ENCODE measurements around the gene MYO6.

MYO6 gene

GRCh38 chr6:75863784-75864183 is 114.7 kb downstream of the MYO6 start:
- TF ChIP-seq CTCF (IDR thresholded peaks at IDR 0.05; ENCODE audit: low read depth, low read length, missing control alignments): no peak

GRCh38 chr6:75864446-75864845 is 115.4 kb downstream of the MYO6 start:
- no peak for DNase-seq (ENCODE audit: low read depth)
- no peak overlapping the region for H3K4me3 ChIP-seq (ENCODE audit: low read depth, low read length)
- in situ Hi-C loops (cut with HindIII; ENCODE audit: low sequenced_read_pairs): no loop called here
- TF ChIP-seq CTCF (IDR thresholded peaks at IDR 0.05; ENCODE audit: low read depth, low read length, missing control alignments): no peak

More at GRCh38 chr6:75863784-75864183, 114.7 kb downstream of the MYO6 start:
- no peak for DNase-seq (ENCODE audit: low read depth)
- in situ Hi-C loops (cut with HindIII; ENCODE audit: low sequenced_read_pairs): no loop called here
- H3K4me3 ChIP-seq (ENCODE audit: low read depth, low read length): no peak overlapping the region

GRCh38 chr6:75870389-75870788 is 121.3 kb downstream of the MYO6 start:
- DNase-seq (ENCODE audit: low read depth): no peak
- no peak for TF ChIP-seq CTCF (IDR thresholded peaks at IDR 0.05; ENCODE audit: low read depth, low read length, missing control alignments)
- in situ Hi-C loops (cut with HindIII; ENCODE audit: low sequenced_read_pairs): no loop called here
- no peak overlapping the region for H3K4me3 ChIP-seq (ENCODE audit: low read depth, low read length)

GRCh38 chr6:75874224-75874623 is 125.2 kb downstream of the MYO6 start:
- no peak for DNase-seq (ENCODE audit: low read depth)
- no peak overlapping the region for H3K4me3 ChIP-seq (ENCODE audit: low read depth, low read length)
- in situ Hi-C loops (cut with HindIII; ENCODE audit: low sequenced_read_pairs): no loop called here
- TF ChIP-seq CTCF (IDR thresholded peaks at IDR 0.05; ENCODE audit: low read depth, low read length, missing control alignments): no peak

- in situ Hi-C loops (cut with HindIII; ENCODE audit: low sequenced_read_pairs): no loop called here
- DNase-seq (ENCODE audit: low read depth): no peak
- H3K4me3 ChIP-seq (ENCODE audit: low read depth, low read length): no peak overlapping the region
- TF ChIP-seq CTCF (IDR thresholded peaks at IDR 0.05; ENCODE audit: low read depth, low read length, missing control alignments): no peak
These were observed 127.1 kb downstream of the MYO6 start for GRCh38 chr6:75876152-75876551.

GRCh38 chr6:75880305-75880704 is 131.3 kb downstream of the MYO6 start:
- no peak overlapping the region for H3K4me3 ChIP-seq (ENCODE audit: low read depth, low read length)
- TF ChIP-seq CTCF (IDR thresholded peaks at IDR 0.05; ENCODE audit: low read depth, low read length, missing control alignments): no peak
- DNase-seq (ENCODE audit: low read depth): no peak
- in situ Hi-C loops (cut with HindIII; ENCODE audit: low sequenced_read_pairs): no loop called here

GRCh38 chr6:75882734-75883133 is 133.7 kb downstream of the MYO6 start:
- in situ Hi-C loops (cut with HindIII; ENCODE audit: low sequenced_read_pairs): no loop called here
- no peak for TF ChIP-seq CTCF (IDR thresholded peaks at IDR 0.05; ENCODE audit: low read depth, low read length, missing control alignments)
- no peak for DNase-seq (ENCODE audit: low read depth)
- no peak overlapping the region for H3K4me3 ChIP-seq (ENCODE audit: low read depth, low read length)

All from astrocyte of the cerebellum (primary cell).